Kidney (tissue), 14 donors: ENCODE data around the gene FAM131C. TPM values are rescaled to one million over a fixed set of nuclear protein-coding genes. Genes with fewer than 3 reads are reported as not detected.
"Not testable (repeated sequence)": the region's sequence is repeated elsewhere in the genome, so short reads cannot be mapped to it uniquely, and the experiment has no call there.

ENCODE experiments used
- DNase-seq, 5 donors: peaks; one replicate each; pipeline ENCODE4 v3.0.0-alpha.2; 2013 to 2020
- FAIRE-seq: peaks from 2 replicates; lab custom pipeline; 2012; peaks lifted over from hg19 to GRCh38; lab: Jason Lieb, UNC
- H3K27ac ChIP-seq, 2 donors: one replicate each; pipeline ENCODE4 v1.7.0; 2013; ENCODE audit warnings: low read depth in 2 of 2, low read length in 2 of 2, inconsistent platforms in 1 of 2
- H3K27me3 ChIP-seq: one replicate; pipeline ENCODE4 v1.7.1; 2013; ENCODE audit warnings: low read length, inconsistent platforms; ENCODE audit not compliant: control insufficient read depth, insufficient read depth
- H3K36me3 ChIP-seq, 3 donors: one replicate each; pipeline versions ENCODE4 v1.7.0 to v1.7.1; 2013; ENCODE audit warnings: low read length in 3 of 3, control low read depth in 1 of 3, inconsistent platforms in 1 of 3; ENCODE audit not compliant: insufficient read depth in 3 of 3, control insufficient read depth in 2 of 3
- H3K4me1 ChIP-seq, 3 donors: one replicate each; pipeline versions ENCODE4 v1.7.0 to v1.7.1; 2013; ENCODE audit warnings: low read length in 3 of 3, inconsistent platforms in 1 of 3, low read depth in 1 of 3; ENCODE audit not compliant: control insufficient read depth in 2 of 3, insufficient read depth in 2 of 3
- H3K4me3 ChIP-seq, 3 donors: one replicate each; pipeline versions ENCODE4 v1.7.0 to v1.8.1; 2013; ENCODE audit warnings: low read length in 3 of 3, control low read depth in 1 of 3, inconsistent platforms in 1 of 3
- H3K9ac ChIP-seq, 3 donors: one replicate each; pipeline versions ENCODE4 v1.7.0 to v1.7.1; 2013; ENCODE audit warnings: low read length in 3 of 3, control low read depth in 1 of 3, inconsistent platforms in 1 of 3
- H3K9me3 ChIP-seq, 3 donors: one replicate each; pipeline versions ENCODE4 v1.7.0 to v1.7.1; 2013; ENCODE audit warnings: low read length in 3 of 3, control low read depth in 1 of 3, inconsistent platforms in 1 of 3; ENCODE audit not compliant: control insufficient read depth in 2 of 3, insufficient read depth in 1 of 3
- CTCF ChIP-seq: IDR thresholded peaks from 3 replicates; pipeline ENCODE4 v1.5.1; 2012; ENCODE audit warnings: mild to moderate bottlenecking, moderate library complexity, borderline replicate concordance; ENCODE audit not compliant: insufficient read depth; ENCODE audit errors: extremely low read depth
- intact Hi-C: fragments of 100-400 bp; cut with DNase I; formaldehyde crosslinking; loops from one replicate; pipeline ENCODE4 v1.11.1; 2022
- polyA plus RNA-seq: library from polyadenylated mRNA; stranded (reverse); fragments of 350-450 nt; fragmentation: Illumina TruSeq; extraction: RNeasy Lipid Tissue Mini Kit (QIAGEN cat#74804); gene quantifications from one replicate; pipeline ENCODE4 v1.2.3, GENCODE V29; 2014; ENCODE audit warnings: low read depth, low replicate concordance; ENCODE audit not compliant: insufficient read depth
- total RNA-seq: library from RNA; stranded (reverse); fragmentation: NEBNext Ultra II Directional; extraction: Animal tissue kit (Norgen Biotek cat#: 25700); gene quantifications from one replicate; pipeline ENCODE4 v1.2.1, GENCODE V29; 2021
- donor health status: control.
- donor health status: control.
- donor health status: control.
- donor health status: control.
- donor health status: control.
- donor health status: DM: yes; HTN: yes; CAD: no.
- donor health status: Normal renal cell carcinoma (clear cell type).

The FAM131C gene
- total and polyA plus RNA-seq, 2 donors from 2014 or later: 5.0 to 12.0 TPM

- peak; percentile 97 for TF ChIP-seq CTCF
- Histone ChIP-seq H3K27me3 (no peaks in the 10 kb centered on the region), H3K9ac (no peak overlapping the region), H3K4me1 (peaks cover 0 to 2% (median 0%) of the 10 kb centered on the region in 3 donors), H3K27ac (no peak overlapping the region), H3K4me3 (no peak overlapping the region), H3K9me3 (no peaks in the 10 kb centered on the region), H3K36me3 (peaks cover 0 to 5% (median 0%) of the 10 kb centered on the region in 3 donors)
- DNase-seq (peak; percentile 94 to 96 (median 95)), FAIRE-seq (no peak)
- intact Hi-C loops: loop anchor here (10.0 kb wide), 1 partner anchor 51 kb away; the partner anchor contains the start of gene SRARP
Measured at GRCh38 chr1:16055613-16056520, 17.6 kb downstream of the FAM131C start.

- H3K9me3 ChIP-seq: no peaks in the 10 kb centered on the region
- FAIRE-seq (no peak), DNase-seq (no peak)
- H3K27ac ChIP-seq: peak overlapping the region; percentile 22 to 23
- peak overlapping the region in 1 of 3 donors; percentile 12 for H3K9ac ChIP-seq
- intact Hi-C loops: loop anchor here (10.0 kb wide), 1 partner anchor 50 kb away; the partner anchor contains the start of gene SRARP
- peaks cover 0 to 6% (median 0%) of the 10 kb centered on the region in 3 donors for H3K36me3 ChIP-seq
- no peak for TF ChIP-seq CTCF
- H3K27me3 ChIP-seq: no peaks in the 10 kb centered on the region
- peaks cover 0 to 2% (median 0%) of the 10 kb centered on the region in 3 donors for H3K4me1 ChIP-seq
- no peak overlapping the region for H3K4me3 ChIP-seq
Measured at GRCh38 chr1:16054598-16055540, 18.6 kb downstream of the FAM131C start.

GRCh38 chr1:16053781-16054502 is 19.5 kb downstream of the FAM131C start:
- Histone ChIP-seq H3K4me1 (peaks cover 0 to 3% (median 0%) of the 10 kb centered on the region in 3 donors), H3K9ac (no peak overlapping the region), H3K4me3 (no peak overlapping the region), H3K27me3 (no peaks in the 10 kb centered on the region), H3K36me3 (peaks cover 0 to 6% (median 0%) of the 10 kb centered on the region in 3 donors), H3K9me3 (no peaks in the 10 kb centered on the region), H3K27ac (peak overlapping the region in 1 of 2 donors; percentile 37)
- no peak for FAIRE-seq
- intact Hi-C loops: loop anchor here (10.0 kb wide), 1 partner anchor 49 kb away; the partner anchor contains the start of gene SRARP
- TF ChIP-seq CTCF: no peak
- DNase-seq: no peak

GRCh38 chr1:16051949-16052348 is 21.5 kb downstream of the FAM131C start:
- H3K9ac ChIP-seq, H3K27ac ChIP-seq, H3K9me3 ChIP-seq, H3K4me1 ChIP-seq, H3K27me3 ChIP-seq, DNase-seq, FAIRE-seq, H3K4me3 ChIP-seq, H3K36me3 ChIP-seq: not testable (repeated sequence)
- intact Hi-C loops: loop anchor here (10.0 kb wide), 1 partner anchor 47 kb away; the partner anchor contains the start of gene SRARP
